Fibroblast of skin of right quadriceps (primary cell): Measurements from ENCODE around the gene UBR3.
A peak's percentile ranks its signal among the peaks of the same experiment; 100 is the strongest.
"Not testable (repeated sequence)": the region's sequence is repeated elsewhere in the genome, so short reads cannot be mapped to it uniquely, and the experiment has no call there.

Experiments used
- DNase-seq: peaks from one replicate; pipeline ENCODE4 v3.0.0-alpha.2; 2013

Gene UBR3

DNA sequence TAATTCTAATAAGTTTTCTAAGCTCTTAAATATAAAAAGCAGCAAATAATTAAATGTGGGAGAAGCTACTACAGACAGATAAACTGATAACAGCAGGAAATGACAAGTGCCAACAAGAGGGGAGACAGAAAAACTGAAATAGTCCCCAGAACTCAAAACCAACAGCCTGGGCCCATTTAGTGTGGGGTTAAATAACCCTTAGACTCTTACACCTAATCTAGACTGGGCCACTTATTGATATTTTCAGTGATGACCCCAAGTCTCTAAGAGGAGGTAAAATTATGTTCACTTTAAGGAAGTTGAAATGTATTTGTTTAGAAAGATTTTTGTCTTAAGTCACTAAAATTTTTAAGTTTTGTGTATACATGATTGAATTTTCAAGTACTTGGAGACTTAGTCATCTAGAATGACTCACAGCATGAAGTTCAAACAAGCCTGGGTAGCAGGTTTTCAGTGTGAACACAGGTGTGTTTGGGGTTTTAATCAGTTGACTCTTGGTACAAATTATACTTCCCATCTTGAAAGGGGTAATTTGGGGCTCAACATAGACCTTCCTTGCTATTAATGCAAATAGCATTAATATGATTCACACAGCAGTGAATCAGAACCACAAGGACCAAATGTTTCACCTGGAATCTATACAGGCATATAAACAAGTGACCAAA lies 295.8 kb downstream of the UBR3 start:
- DNase-seq: peak; percentile 10

GRCh38 chr2:170123593-170123992 lies 296.3 kb downstream of the UBR3 start:
- peak; percentile 7 for DNase-seq

DNA sequence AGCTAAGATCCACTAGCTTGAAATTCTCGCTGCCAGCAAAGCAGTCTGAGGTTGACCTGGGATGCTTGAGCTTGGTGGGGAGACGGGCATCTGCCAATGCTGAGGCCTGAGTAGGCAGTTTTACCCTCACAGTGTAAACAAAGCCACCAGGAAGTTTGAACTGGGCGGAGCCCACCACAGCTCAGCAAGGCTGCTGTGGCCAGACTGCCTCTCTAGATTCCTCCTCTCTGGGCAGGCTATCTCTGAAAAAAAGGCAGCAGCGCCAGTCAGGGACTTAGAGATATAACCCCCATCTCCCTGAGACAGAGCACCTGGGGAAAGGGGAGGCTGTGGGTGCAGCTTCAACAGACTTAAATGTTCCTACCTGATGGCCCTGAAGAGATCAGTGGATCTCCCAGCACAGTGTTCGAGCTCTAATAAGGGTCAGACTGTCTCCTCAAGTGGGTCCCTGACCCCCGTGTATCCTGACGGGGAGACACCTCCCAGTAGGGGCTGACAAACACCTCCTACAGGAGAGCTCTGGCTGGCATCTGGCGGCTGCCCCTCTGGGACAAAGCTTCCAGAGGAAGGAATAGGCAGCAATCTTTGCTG lies 299.0 kb downstream of the UBR3 start:
- DNase-seq: not testable (repeated sequence)
